SK-N-SH (cell line): Measurements from ENCODE around the gene MYLK.

ENCODE experiments used
- EP300 ChIP-seq, 2 experiments: IDR thresholded peaks; 2 replicates each; pipeline versions ENCODE4 v1.4.0 to v1.6.1; 2012; ENCODE audit warnings: borderline replicate concordance in 1 of 2, low read depth in 1 of 2, low read length in 1 of 2
- MXI1 ChIP-seq: IDR thresholded peaks from 2 replicates; pipeline ENCODE4 v1.6.1; 2012; ENCODE audit warnings: mild to moderate bottlenecking, low read depth, low read length, improper control_type of control experiment
- PBX3 ChIP-seq: IDR thresholded peaks from 2 replicates; pipeline ENCODE4; 2012
- REST ChIP-seq: IDR thresholded peaks from 2 replicates; pipeline ENCODE4 v1.6.1; 2012; ENCODE audit warnings: mild to moderate bottlenecking, low read depth, low read length, moderate library complexity
- SMC3 ChIP-seq: IDR thresholded peaks from 2 replicates; pipeline ENCODE4 v1.6.1; 2012; ENCODE audit warnings: low read depth, low read length, improper control_type of control experiment
- USF2 ChIP-seq: fragments of 150-350 bp; IDR thresholded peaks from 2 replicates; pipeline ENCODE4 v1.6.1; 2017; ENCODE audit warnings: antibody characterized with exemption, low read length, low read depth, borderline replicate concordance

- TF ChIP-seq SMC3 (no peak), MXI1 (no peak), EP300 (IDR thresholded peaks at IDR 0.05; ENCODE audit: borderline replicate concordance in 1 of 2, low read depth in 1 of 2, low read length in 1 of 2) (no peak), REST (no peak), PBX3 (no peak), USF2 (no peak)
These were observed 35.2 kb upstream of the MYLK start for GRCh38 chr3:123919353-123919752.
